T-helper 1 cell (primary cell): Measurements from ENCODE around the gene ANO1.

Source experiments
- DNase-seq, 5 donors: peaks; one replicate each; pipeline ENCODE4 v3.0.0-alpha.2; 2012 to 2020

Gene ANO1

GRCh38 chr11:70119502-70119901, 41.4 kb downstream of the ANO1 start:
- DNase-seq = no peak

- no peak for DNase-seq
Measured at GRCh38 chr11:70120674-70121073, 42.6 kb downstream of the ANO1 start.

- no peak for DNase-seq
Measured at GRCh38 chr11:70122490-70123198, 44.5 kb downstream of the ANO1 start.

GRCh38 chr11:70123711-70124110, 45.6 kb downstream of the ANO1 start:
- no peak for DNase-seq

- DNase-seq = no peak
Measured at GRCh38 chr11:70124321-70125000, 46.3 kb downstream of the ANO1 start.

- no peak for DNase-seq
Measured at GRCh38 chr11:70126494-70126893, 48.4 kb downstream of the ANO1 start.

- DNase-seq = no peak
Measured at GRCh38 chr11:70127653-70128434, 49.7 kb downstream of the ANO1 start.

- DNase-seq = no peak
Measured at GRCh38 chr11:70128435-70128906, 50.4 kb downstream of the ANO1 start.

GRCh38 chr11:70129051-70129592, 51.0 kb downstream of the ANO1 start:
- no peak for DNase-seq

GRCh38 chr11:70130636-70131035, 52.5 kb downstream of the ANO1 start:
- DNase-seq = no peak

- no peak for DNase-seq
Measured at GRCh38 chr11:70131606-70132190, 53.6 kb downstream of the ANO1 start.

- no peak for DNase-seq
Measured at GRCh38 chr11:70132641-70133040, 54.5 kb downstream of the ANO1 start.

GRCh38 chr11:70133771-70134335, 55.7 kb downstream of the ANO1 start:
- DNase-seq = no peak

- DNase-seq = no peak
Measured at GRCh38 chr11:70134490-70134889, 56.4 kb downstream of the ANO1 start.

- DNase-seq = no peak
Measured at GRCh38 chr11:70135142-70135541, 57.0 kb downstream of the ANO1 start.

GRCh38 chr11:70135625-70136059, 57.5 kb downstream of the ANO1 start:
- DNase-seq = no peak

- DNase-seq = no peak
Measured at GRCh38 chr11:70137383-70137782, 59.3 kb downstream of the ANO1 start.

- no peak for DNase-seq
Measured at GRCh38 chr11:70138403-70138802, 60.3 kb downstream of the ANO1 start.

GRCh38 chr11:70139785-70140410, 61.8 kb downstream of the ANO1 start:
- DNase-seq = no peak

- no peak for DNase-seq
Measured at GRCh38 chr11:70140711-70141485, 62.8 kb downstream of the ANO1 start.
